ENCODE results near the gene VDAC2.

VDAC2 gene

GRCh38 chr10:75253281-75254220, 43.0 kb downstream of the VDAC2 start:
- DNase-seq (ENCODE audit: low spot score) = no peak

- DNase-seq (ENCODE audit: low spot score) = no peak
Observed at GRCh38 chr10:75254739-75255138, 44.1 kb downstream of the VDAC2 start.

- DNase-seq (ENCODE audit: low spot score) = no peak
Observed at GRCh38 chr10:75260990-75261389, 50.4 kb downstream of the VDAC2 start.

GRCh38 chr10:75261813-75262705, 51.5 kb downstream of the VDAC2 start:
- DNase-seq (ENCODE audit: low spot score) = no peak

- DNase-seq (ENCODE audit: low spot score) = no peak
Observed at GRCh38 chr10:75263806-75264205, 53.2 kb downstream of the VDAC2 start.

GRCh38 chr10:75265856-75266255, 55.3 kb downstream of the VDAC2 start:
- DNase-seq (ENCODE audit: low spot score) = no peak

GRCh38 chr10:75266945-75267344, 56.3 kb downstream of the VDAC2 start:
- DNase-seq (ENCODE audit: low spot score) = no peak

GRCh38 chr10:75269605-75270004, 59.0 kb downstream of the VDAC2 start:
- DNase-seq (ENCODE audit: low spot score) = no peak

- DNase-seq (ENCODE audit: low spot score) = no peak
Observed at GRCh38 chr10:75272094-75272493, 61.5 kb downstream of the VDAC2 start.

GRCh38 chr10:75272896-75273295, 62.3 kb downstream of the VDAC2 start:
- DNase-seq (ENCODE audit: low spot score) = no peak

GRCh38 chr10:75276069-75276872, 65.7 kb downstream of the VDAC2 start:
- DNase-seq (ENCODE audit: low spot score) = no peak

GRCh38 chr10:75280236-75280635, 69.6 kb downstream of the VDAC2 start:
- no peak for DNase-seq (ENCODE audit: low spot score)
